SK-N-SH (cell line): ENCODE results near the gene POU2F1. TPM values are rescaled to one million over a fixed set of nuclear protein-coding genes. Genes with fewer than 3 reads are reported as not detected.

Experiments
- CTCF ChIA-PET: fragments of 300-600, 350-600 bp; formaldehyde crosslinking; extraction: SDS; loops from one replicate; lab custom pipeline; 2021; lab: Yijun Ruan, JAX
- POLR2A ChIA-PET: fragments of 350-600 bp; sonication (Branson Sonifier 250); formaldehyde crosslinking; extraction: SDS; loops from one replicate; lab custom pipeline; 2020; ENCODE audit warnings: antibody characterized with exemption, inconsistent platforms; lab: Yijun Ruan, JAX
- DNase-seq: peaks from one replicate; pipeline ENCODE4 v3.0.0; 2012
- H2AFZ ChIP-seq: fragments of 200-600 bp; sonication (generic); 2 replicates; pipeline ENCODE4 v1.8.1; 2016; ENCODE audit warnings: antibody characterized with exemption, mild to moderate bottlenecking, low read depth
- H3F3A ChIP-seq: fragments of 200-600 bp; sonication (generic); replicated peaks from 2 replicates; pipeline ENCODE3; 2016; ENCODE audit warnings: antibody characterized with exemption, mild to moderate bottlenecking; ENCODE audit not compliant: insufficient read depth
- H3K27ac ChIP-seq, 2 experiments: fragments of 200-500 bp in 1 of 2; fragments of 200-600 bp in 1 of 2; sonication (Bioruptor generic) in 1 of 2; sonication (generic), shearing (Covaris generic) in 1 of 2; 2 replicates each; pipeline versions ENCODE4 v1.5.1 to v1.6.1; 2014 to 2016; ENCODE audit warnings: low read depth in 2 of 2, inconsistent platforms in 1 of 2, low read length in 1 of 2, mild to moderate bottlenecking in 1 of 2, mixed read lengths in 1 of 2
- H3K27me3 ChIP-seq: fragments of 200-600 bp; sonication (generic), shearing (Covaris generic); 2 replicates; pipeline ENCODE4 v1.6.1; 2016; ENCODE audit warnings: mixed run types; ENCODE audit not compliant: insufficient read depth
- H3K36me3 ChIP-seq, 2 experiments: fragments of 200-500 bp in 1 of 2; fragments of 200-600 bp in 1 of 2; sonication (Bioruptor generic) in 1 of 2; sonication (generic) in 1 of 2; replicated peaks in 1 of 2; 2 replicates each; pipeline versions ENCODE3 to v1.5.1; 2014 to 2016; ENCODE audit warnings: low read length in 1 of 2, mild to moderate bottlenecking in 1 of 2; ENCODE audit not compliant: insufficient read depth in 2 of 2, control insufficient read depth in 1 of 2
- H3K4me1 ChIP-seq, 2 experiments: fragments of 200-500 bp in 1 of 2; fragments of 200-600 bp in 1 of 2; sonication (Bioruptor generic) in 1 of 2; sonication (generic), shearing (Covaris generic) in 1 of 2; 2 replicates each; pipeline versions ENCODE4 v1.5.1 to v1.6.1; 2014 to 2016; ENCODE audit warnings: low read depth in 1 of 2, low read length in 1 of 2, mixed run types in 1 of 2; ENCODE audit not compliant: insufficient read depth in 2 of 2, control insufficient read depth in 1 of 2
- H3K4me2 ChIP-seq: fragments of 200-600 bp; sonication (generic), shearing (Covaris generic); 2 replicates; pipeline ENCODE4 v1.6.1; 2017; ENCODE audit warnings: mixed run types
- H3K4me3 ChIP-seq, 2 experiments: fragments of 200-500 bp in 1 of 2; fragments of 200-600 bp in 1 of 2; sonication (Bioruptor generic) in 1 of 2; sonication (generic), shearing (Covaris generic) in 1 of 2; 2 replicates each; pipeline versions ENCODE4 v1.5.1 to v1.8.1; 2014 to 2016; ENCODE audit warnings: low read depth in 2 of 2, inconsistent platforms in 1 of 2, low read length in 1 of 2, mild to moderate bottlenecking in 1 of 2, mixed read lengths in 1 of 2, moderate library complexity in 1 of 2
- H3K79me2 ChIP-seq: fragments of 200-600 bp; sonication (generic); 2 replicates; pipeline ENCODE4 v1.8.1; 2017; ENCODE audit warnings: mild to moderate bottlenecking; ENCODE audit not compliant: insufficient read depth
- H3K9ac ChIP-seq: fragments of 200-600 bp; sonication (generic); 2 replicates; pipeline ENCODE4 v1.6.1; 2017; ENCODE audit warnings: mixed run types
- H3K9me2 ChIP-seq: fragments of 200-600 bp; sonication (generic); 2 replicates; pipeline ENCODE4 v1.6.1; 2017; ENCODE audit warnings: mixed run types
- H3K9me3 ChIP-seq: fragments of 200-600 bp; sonication (generic); 2 replicates; pipeline ENCODE4 v1.6.1; 2017; ENCODE audit warnings: mixed run types, mild to moderate bottlenecking, moderate library complexity
- H4K20me1 ChIP-seq: fragments of 200-600 bp; sonication (generic); 2 replicates; pipeline ENCODE4 v1.6.1; 2017; ENCODE audit warnings: mild to moderate bottlenecking, mixed run types; ENCODE audit not compliant: insufficient read depth
- EP300 ChIP-seq, 2 experiments: IDR thresholded peaks; 2 replicates each; pipeline versions ENCODE4 v1.4.0 to v1.6.1; 2012; ENCODE audit warnings: borderline replicate concordance in 1 of 2, low read depth in 1 of 2, low read length in 1 of 2
- EZH2phosphoT487 ChIP-seq: fragments of 200-600 bp; sonication (generic); IDR thresholded peaks from 2 replicates; pipeline ENCODE4 v1.6.1; 2017; ENCODE audit warnings: low read depth, mixed run types, mild to moderate bottlenecking, antibody characterized with exemption, moderate library complexity, borderline replicate concordance
- FOXJ3 ChIP-seq: sonication (generic); formaldehyde crosslinking; IDR thresholded peaks from 2 replicates; pipeline ENCODE4 v1.5.1; 2020; ENCODE audit warnings: mild to moderate bottlenecking, missing genetic modification reagents
- JUND ChIP-seq: IDR thresholded peaks from 2 replicates; pipeline ENCODE4 v1.4.0; 2012
- NRF1 ChIP-seq: IDR thresholded peaks from 2 replicates; pipeline ENCODE4 v1.6.1; 2012; ENCODE audit warnings: low read depth, mild to moderate bottlenecking, low read length
- RCOR1 ChIP-seq: fragments of 150-350 bp; IDR thresholded peaks from 2 replicates; pipeline ENCODE4 v1.6.1; 2017; ENCODE audit warnings: antibody characterized with exemption, low read length
- RFX5 ChIP-seq: IDR thresholded peaks from 2 replicates; pipeline ENCODE4 v1.6.1; 2012; ENCODE audit warnings: mild to moderate bottlenecking, improper control_type of control experiment, low read length
- RXRA ChIP-seq: IDR thresholded peaks from 2 replicates; pipeline ENCODE4 v1.4.0; 2012; ENCODE audit warnings: low read depth, mild to moderate bottlenecking, borderline replicate concordance
- SMC3 ChIP-seq: IDR thresholded peaks from 2 replicates; pipeline ENCODE4 v1.6.1; 2012; ENCODE audit warnings: low read depth, low read length, improper control_type of control experiment
- TCF12 ChIP-seq: IDR thresholded peaks from 2 replicates; pipeline ENCODE4 v1.4.0; 2012
- WGBS: methylation state at CpG from one replicate; pipeline ENCODE4 v1.1.6; 2017; ENCODE audit warnings: low lambda C conversion rate; 5-methylcytosine and 5-hydroxymethylcytosine counted together
- polyA plus RNA-seq, 3 experiments: library from polyadenylated mRNA; depleted of rRNA; stranded (reverse); fragments of >200 nt; gene quantifications; 2 replicates each; pipeline ENCODE4 v1.2.3, GENCODE V29; 2012
- TF ChIP-seq, protein P1 (sequence below): IDR thresholded peaks from 2 replicates; pipeline ENCODE4 v1.6.1; 2012; ENCODE audit warnings: mild to moderate bottlenecking, low read depth, low read length, moderate library complexity
- TF ChIP-seq, protein P2 (sequence below): fragments of 150-350 bp; IDR thresholded peaks from 2 replicates; pipeline ENCODE4 v1.6.1; 2017; ENCODE audit warnings: antibody characterized with exemption, low read length, low read depth, borderline replicate concordance
- TF ChIP-seq, protein P3 (sequence below): IDR thresholded peaks from 2 replicates; pipeline ENCODE4; 2012
- TF ChIP-seq, protein P4 (sequence below): fragments of 200-600 bp; sonication (generic); IDR thresholded peaks from 2 replicates; pipeline ENCODE4 v1.6.1; 2017; ENCODE audit warnings: antibody characterized with exemption, mild to moderate bottlenecking, moderate library complexity

Gene POU2F1
- polyA plus RNA-seq, 1 of the 3 experiments (the other 2 are of a cell fraction): 1.2 TPM

DNA sequence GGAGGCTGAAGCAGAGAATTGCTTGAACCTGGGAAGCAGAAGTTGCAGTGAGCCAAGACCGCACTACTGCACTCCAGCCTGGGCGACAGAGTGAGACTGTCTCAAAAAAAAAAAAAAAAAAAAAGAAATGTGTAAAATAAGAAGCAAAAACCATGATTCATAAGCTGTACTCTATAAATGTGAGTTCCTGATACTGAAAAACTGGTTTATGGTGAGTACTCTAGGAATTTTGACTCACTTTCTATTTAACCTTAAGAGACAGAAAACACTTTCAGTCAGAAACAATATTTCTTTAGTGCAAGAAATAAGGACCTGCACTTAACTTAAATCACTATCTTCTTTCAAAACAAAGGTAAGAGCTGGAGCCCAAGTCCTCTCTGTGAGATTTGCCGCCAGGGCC, 19.9 kb upstream of the POU2F1 start:
- no peaks in the 10 kb centered on the region for H3K27me3 ChIP-seq
- H2AFZ ChIP-seq: no peak overlapping the region
- H3K4me3 ChIP-seq: no peak overlapping the region
- H3K9me2 ChIP-seq: no peaks in the 10 kb centered on the region
- H3K9ac ChIP-seq: no peak overlapping the region
- no peak for DNase-seq
- H3K27ac ChIP-seq: no peak overlapping the region
- H3K79me2 ChIP-seq: no peaks in the 10 kb centered on the region
- no peaks in the 10 kb centered on the region for H4K20me1 ChIP-seq
- H3K4me1 ChIP-seq: peaks cover 0 to 11% of the 10 kb centered on the region in 2 experiments; a peak in 1 of 4 replicates
- no peak overlapping the region for H3K4me2 ChIP-seq
- ChIA-PET CTCF (interaction anchor here (1.6 kb wide), 1 partner anchor 134 kb away, joined by 5 read pairs; no protein-coding TSS in a partner anchor), POLR2A (no interaction called here)
- H3K36me3 ChIP-seq: no peaks in the 10 kb centered on the region
- no peaks in the 10 kb centered on the region for H3F3A ChIP-seq
- 91% methylated on average over 2 of the region's 3 CpGs for WGBS
- no peaks in the 10 kb centered on the region for H3K9me3 ChIP-seq
- TF ChIP-seq RCOR1: no peak
- TF ChIP-seq, protein P1, sequence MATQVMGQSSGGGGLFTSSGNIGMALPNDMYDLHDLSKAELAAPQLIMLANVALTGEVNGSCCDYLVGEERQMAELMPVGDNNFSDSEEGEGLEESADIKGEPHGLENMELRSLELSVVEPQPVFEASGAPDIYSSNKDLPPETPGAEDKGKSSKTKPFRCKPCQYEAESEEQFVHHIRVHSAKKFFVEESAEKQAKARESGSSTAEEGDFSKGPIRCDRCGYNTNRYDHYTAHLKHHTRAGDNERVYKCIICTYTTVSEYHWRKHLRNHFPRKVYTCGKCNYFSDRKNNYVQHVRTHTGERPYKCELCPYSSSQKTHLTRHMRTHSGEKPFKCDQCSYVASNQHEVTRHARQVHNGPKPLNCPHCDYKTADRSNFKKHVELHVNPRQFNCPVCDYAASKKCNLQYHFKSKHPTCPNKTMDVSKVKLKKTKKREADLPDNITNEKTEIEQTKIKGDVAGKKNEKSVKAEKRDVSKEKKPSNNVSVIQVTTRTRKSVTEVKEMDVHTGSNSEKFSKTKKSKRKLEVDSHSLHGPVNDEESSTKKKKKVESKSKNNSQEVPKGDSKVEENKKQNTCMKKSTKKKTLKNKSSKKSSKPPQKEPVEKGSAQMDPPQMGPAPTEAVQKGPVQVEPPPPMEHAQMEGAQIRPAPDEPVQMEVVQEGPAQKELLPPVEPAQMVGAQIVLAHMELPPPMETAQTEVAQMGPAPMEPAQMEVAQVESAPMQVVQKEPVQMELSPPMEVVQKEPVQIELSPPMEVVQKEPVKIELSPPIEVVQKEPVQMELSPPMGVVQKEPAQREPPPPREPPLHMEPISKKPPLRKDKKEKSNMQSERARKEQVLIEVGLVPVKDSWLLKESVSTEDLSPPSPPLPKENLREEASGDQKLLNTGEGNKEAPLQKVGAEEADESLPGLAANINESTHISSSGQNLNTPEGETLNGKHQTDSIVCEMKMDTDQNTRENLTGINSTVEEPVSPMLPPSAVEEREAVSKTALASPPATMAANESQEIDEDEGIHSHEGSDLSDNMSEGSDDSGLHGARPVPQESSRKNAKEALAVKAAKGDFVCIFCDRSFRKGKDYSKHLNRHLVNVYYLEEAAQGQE: no peak
- TF ChIP-seq, protein P2, sequence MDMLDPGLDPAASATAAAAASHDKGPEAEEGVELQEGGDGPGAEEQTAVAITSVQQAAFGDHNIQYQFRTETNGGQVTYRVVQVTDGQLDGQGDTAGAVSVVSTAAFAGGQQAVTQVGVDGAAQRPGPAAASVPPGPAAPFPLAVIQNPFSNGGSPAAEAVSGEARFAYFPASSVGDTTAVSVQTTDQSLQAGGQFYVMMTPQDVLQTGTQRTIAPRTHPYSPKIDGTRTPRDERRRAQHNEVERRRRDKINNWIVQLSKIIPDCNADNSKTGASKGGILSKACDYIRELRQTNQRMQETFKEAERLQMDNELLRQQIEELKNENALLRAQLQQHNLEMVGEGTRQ: no peak
- no peak for TF ChIP-seq FOXJ3 (CRISPR knock-in tag)
- no peak for TF ChIP-seq NRF1
- no peak for TF ChIP-seq SMC3
- TF ChIP-seq RFX5: no peak
- no peak for TF ChIP-seq EP300 (IDR thresholded peaks at IDR 0.05; ENCODE audit: borderline replicate concordance in 1 of 2, low read depth in 1 of 2, low read length in 1 of 2)
- no peak for TF ChIP-seq JUND
- TF ChIP-seq TCF12: no peak
- TF ChIP-seq, protein P3, sequence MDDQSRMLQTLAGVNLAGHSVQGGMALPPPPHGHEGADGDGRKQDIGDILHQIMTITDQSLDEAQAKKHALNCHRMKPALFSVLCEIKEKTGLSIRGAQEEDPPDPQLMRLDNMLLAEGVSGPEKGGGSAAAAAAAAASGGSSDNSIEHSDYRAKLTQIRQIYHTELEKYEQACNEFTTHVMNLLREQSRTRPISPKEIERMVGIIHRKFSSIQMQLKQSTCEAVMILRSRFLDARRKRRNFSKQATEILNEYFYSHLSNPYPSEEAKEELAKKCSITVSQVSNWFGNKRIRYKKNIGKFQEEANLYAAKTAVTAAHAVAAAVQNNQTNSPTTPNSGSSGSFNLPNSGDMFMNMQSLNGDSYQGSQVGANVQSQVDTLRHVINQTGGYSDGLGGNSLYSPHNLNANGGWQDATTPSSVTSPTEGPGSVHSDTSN: no peak
- TF ChIP-seq, protein P4, sequence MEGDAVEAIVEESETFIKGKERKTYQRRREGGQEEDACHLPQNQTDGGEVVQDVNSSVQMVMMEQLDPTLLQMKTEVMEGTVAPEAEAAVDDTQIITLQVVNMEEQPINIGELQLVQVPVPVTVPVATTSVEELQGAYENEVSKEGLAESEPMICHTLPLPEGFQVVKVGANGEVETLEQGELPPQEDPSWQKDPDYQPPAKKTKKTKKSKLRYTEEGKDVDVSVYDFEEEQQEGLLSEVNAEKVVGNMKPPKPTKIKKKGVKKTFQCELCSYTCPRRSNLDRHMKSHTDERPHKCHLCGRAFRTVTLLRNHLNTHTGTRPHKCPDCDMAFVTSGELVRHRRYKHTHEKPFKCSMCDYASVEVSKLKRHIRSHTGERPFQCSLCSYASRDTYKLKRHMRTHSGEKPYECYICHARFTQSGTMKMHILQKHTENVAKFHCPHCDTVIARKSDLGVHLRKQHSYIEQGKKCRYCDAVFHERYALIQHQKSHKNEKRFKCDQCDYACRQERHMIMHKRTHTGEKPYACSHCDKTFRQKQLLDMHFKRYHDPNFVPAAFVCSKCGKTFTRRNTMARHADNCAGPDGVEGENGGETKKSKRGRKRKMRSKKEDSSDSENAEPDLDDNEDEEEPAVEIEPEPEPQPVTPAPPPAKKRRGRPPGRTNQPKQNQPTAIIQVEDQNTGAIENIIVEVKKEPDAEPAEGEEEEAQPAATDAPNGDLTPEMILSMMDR: no peak
- no peak for TF ChIP-seq RXRA
- TF ChIP-seq EZH2phosphoT487: no peak
